Activated naive CD8-positive, alpha-beta T cell treated with anti-CD3 and anti-CD28 coated beads, Interleukin-2, amount 50 U/mL, for 16 hours (primary cell): ENCODE measurements around the gene FAM168A.

Experiments used
- DNase-seq: peaks from one replicate; pipeline ENCODE4 v3.0.0-alpha.2; 2020; ENCODE audit warnings: low read depth, low spot score

The FAM168A gene, protein sequence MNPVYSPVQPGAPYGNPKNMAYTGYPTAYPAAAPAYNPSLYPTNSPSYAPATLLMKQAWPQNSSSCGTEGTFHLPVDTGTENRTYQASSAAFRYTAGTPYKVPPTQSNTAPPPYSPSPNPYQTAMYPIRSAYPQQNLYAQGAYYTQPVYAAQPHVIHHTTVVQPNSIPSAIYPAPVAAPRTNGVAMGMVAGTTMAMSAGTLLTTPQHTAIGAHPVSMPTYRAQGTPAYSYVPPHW

DNA sequence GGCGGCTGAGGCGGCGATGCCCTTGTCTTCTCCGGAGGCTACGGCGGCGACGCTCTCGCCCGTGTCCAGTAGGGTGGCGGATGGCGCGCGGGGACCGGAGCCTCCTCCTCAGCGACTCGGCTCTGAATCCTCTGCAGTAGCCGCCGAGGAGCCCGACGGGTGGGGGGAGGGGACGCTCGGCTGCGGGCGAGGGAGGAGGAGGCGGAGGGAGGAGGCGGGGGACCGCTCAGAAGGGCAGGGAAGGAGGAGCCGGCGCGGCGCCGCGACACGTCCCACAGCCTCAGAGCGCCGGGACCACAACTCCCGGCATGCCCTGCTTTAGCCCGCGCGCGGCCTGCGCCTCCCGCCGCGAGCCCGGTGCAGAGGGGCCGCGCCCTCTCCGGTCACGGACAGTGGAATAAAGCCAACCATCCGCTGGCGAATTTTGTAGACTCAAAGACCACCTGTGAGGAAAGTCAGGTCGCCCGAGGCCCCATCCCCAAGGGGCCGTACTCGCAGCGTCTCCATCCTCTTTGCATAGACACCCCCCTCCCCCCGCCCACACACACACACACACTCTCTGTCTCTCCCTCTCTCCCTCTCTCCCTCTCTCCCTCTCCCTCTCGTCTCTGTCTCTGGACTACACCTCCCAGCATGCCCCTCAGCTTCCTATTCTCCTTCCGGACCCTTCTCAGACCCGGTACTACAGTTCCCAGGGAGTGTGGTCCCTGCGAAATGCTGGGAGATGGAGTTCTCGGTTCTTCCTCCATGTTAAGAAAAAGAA, at the start of gene FAM168A:
FAM168A (minus strand) TSS at position 157 of the 763 bp plus-strand sequence. CDS start 129,638 bp downstream, outside the sequence.
- DNase-seq: peak; percentile 86

DNA sequence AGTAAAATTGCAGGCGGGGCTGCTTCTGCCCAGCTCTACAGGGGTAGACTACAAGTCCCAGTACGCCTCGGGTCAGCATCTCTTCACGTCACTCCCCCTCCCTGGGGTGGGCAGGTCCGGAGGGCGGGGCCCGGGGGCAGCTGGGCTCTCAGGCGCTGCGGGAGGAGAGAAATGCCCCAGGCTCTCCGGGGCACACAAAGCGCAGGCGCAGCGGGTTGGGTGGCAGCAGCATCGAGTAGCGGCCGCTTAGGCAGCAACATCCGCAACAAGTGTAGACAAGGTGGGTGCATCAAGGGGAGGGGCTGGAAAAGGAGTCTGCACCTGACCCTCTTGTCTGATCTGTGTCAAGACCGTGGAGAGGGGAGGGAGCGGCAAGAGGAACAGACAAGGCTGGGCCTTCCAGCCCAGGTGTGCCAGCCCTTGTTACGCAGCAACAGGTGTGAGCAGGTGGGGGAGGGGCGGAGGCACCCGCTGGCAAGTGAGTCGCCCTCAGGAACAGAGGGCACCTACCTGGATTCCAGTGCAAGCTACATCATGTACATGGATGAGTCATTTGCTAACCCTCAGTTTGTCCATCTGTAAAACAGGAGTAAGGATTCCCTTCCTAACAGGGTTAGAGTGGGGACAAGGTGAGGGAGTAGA, 49.7 kb upstream of the FAM168A start:
- DNase-seq: peak; percentile 93

DNA sequence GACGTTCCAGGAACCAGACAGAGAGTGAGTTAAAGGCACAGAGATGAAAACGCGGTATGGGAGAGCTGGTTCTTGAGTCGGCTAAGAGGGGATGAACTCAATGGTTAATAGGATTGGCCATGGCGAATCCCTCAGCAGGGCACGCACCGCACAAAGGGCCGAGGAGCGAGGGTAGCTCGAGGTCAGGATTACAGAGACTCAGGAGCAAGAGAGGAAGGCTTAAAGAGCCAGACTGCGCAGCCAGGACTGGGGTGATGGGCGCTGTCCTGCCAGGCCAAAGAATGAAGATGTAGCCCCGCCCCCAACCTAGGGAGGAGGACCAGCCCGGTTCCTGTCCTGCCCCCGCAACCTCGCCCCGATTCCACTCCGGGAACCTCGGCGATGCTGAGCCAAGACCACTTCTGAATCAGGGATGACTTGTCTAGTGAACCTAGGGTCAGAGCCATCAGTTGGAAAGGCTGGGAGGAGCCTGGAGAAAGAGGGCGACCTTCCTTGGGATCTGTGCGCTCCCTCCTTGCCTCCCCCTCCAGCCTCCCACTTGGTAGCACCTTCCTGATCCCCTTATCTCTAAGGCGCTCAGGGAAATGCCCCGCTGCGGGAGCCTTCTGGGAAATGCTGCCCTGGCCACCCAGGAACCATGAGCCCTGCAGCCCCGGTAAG, 48.2 kb upstream of the FAM168A start, which contains the start of gene PLEKHB1:
PLEKHB1 (plus strand) TSS at position 610 of the 660 bp plus-strand sequence; CDS start at position 638, 28 bp downstream.
- no peak for DNase-seq

DNA sequence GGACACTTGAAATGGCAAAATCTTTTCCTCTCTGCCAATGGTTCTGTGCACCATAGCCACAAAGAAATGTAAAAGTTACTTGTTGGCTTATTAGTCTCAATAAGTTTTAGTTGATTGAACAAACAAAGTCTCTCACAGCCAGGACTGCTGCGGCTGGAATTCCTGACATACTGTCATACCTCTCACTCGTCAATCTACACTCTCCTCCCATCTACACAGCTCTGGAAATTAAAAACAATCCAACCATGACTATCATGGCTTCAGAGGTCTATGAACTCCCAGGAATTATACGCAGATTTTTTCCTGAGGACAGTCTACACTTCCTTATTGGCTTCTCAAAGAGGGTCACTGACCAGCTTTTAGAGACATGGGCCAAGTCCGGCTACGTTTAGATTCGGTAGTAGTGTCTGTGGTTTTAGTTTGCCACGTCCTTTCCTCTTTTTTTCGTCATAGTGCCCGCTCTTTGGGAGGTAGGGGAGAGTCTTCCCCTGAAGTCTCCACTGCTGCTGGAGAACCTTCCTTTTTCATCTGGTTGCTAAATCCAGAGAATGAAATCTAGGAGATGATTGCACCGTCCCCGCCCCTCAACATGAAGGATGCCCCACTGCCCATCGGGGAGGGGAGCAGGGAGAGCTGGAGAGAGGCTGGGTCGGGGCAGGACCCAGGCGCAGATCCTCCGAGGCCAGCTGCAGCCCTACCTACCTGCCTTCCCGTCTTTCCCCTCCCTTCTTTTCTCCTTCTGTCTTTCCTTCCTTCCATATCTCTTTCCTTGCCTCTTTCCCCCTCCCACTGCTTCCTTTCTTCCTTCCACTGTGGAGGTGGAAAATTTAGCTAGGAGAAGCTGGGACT, 47.4 kb upstream of the FAM168A start:
- DNase-seq: no peak

DNA sequence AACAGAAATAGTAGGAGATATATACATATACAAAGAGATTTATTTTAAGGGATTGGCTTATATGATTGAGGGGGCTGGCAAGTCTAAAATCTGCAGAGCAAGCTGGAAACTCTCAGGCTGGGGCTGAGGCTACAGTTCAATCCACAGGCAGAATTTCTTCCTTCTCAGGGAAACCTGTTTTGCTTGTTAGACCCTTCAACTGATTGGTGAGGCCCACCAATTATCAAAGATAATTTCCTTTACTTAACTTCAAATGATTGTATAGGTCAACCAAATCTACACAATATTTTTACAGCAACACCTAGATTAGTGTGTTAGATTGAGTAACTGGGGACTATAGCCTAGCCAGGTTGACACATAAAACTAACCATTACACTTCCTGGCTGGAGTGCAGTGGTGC, 43.8 kb upstream of the FAM168A start:
- DNase-seq: no peak

DNA sequence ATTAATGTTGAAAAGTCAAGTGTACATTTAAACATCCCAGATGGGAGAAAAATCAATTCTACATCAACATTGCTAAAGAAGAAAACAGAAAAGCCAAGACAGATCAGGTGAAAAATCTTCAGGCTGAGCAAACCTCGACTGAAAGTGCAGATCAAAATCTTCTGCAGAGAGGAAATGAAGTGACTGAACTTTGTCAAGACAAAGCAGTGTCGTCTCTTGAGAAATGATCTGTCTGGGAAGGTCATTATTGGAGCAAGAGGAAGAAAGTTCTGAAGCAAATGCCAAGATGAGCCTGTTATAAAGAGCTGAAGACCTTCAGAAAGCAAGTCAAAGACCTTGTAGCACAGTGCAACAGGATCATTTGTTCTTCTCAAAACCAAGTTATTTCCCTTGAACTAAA, 42.7 kb upstream of the FAM168A start:
- no peak for DNase-seq

DNA sequence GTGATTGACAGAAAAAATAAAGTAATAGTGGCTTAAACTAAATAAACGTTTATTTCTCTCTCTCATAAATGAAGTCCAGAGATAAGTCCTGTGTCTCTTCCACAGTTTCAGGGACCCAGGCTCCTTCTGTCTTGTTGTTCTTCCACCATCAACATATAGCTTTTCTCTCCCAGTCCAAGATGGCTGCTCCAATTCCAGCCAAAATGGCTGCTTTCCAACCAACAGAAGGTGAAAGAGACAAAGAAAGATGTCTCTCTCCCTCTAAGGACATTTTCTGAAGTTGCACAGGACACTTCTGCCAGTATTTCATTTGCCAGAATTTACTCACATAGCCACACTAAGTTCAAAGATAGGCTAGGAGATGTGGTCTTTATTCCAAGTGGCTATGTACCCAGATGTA, 39.1 kb upstream of the FAM168A start:
- no peak for DNase-seq

DNA sequence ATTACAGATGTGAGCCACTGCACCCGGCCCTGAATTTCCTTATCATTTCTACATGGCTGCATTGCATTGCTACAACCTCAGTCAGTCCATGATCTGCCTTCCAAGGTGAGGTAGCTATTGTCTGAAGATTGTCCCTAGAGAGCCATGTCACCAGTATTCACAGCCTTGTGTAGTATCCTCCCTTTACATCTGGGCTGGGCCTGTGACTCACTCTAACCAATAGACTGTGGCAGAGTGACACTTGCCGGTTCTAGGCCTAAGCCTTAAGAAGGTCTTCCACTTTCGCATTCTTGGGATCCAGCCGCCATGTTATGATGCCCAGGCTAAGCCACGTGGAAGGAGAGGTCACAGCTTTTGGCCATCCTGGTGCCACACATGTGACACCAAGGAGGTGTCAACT, 38.3 kb upstream of the FAM168A start:
- no peak for DNase-seq

DNA sequence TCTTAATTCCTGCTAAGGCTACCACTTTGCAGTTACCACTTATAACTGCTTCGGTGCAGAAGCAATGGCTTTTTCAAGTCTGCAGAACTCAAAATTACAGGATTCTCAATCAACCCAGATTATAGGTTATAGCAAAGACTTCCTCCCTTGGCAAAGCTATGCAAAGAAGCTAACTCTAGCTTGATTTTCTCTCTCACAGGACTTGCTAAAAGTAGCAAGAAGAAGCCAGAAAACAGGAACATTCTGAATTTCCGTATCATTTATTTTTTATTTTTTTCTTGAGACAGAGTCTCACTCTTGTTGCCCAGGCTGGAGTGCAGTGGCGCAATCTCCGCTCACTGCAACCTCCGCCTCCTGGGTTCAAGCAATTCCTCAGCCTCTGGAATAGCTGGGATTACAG, 37.8 kb upstream of the FAM168A start:
- DNase-seq: no peak

DNA sequence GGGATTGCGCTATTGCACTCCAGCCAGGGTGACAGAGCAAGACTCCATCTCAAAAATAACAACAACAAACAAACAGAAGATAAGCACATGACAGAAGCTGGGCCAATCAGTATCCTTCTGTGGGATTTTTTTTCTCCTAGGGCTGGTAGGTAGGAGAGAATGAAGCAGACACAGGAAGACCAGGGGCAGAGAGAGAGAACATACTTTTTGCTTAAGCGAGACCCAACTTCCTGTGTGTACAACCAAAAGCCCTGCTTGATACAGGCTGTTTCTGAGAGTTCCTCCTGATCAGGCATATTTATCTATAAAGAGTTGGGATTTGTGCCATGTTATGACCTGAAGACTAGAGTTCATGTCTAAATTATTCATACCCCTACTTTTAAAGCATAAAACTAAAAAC, 36.1 kb upstream of the FAM168A start:
- DNase-seq: no peak

DNA sequence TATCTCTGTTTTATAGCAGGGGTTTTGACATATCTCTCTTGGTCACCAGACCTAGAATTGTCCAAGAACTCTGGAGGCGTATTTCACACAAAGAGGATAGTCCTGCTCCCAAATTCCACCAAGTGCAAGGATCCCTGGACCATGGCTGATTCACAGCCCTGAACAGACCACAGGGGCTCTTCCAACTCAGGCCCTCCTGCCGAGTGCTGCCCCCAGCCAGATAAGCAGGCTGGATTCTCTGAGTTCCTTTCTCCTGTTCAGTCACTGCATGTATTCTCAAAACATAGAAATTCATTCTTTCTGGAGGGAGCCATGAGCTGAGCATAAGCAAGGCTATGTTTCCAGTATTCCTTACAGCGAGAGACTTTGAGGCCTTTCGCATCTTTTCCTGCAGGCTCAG, 35.1 kb upstream of the FAM168A start:
- DNase-seq: no peak

DNA sequence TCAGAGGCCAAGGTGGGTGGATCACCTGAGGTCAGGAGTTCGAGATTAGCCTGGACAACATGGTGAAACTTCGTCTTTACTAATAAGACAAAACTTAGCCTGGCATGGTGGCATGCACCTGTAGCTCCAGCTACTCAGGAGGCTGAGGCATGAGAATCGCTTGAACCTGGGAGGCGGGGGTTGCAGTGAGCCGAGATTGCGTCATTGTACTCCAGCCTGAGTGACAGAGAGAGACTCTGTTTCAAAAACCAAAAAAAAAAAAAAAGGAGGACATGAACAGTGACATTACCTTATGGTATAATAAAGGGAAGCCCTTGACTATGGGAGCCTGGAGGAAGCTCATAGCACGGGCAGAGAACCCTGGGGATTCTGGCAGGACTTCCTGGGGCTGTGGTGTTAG, 32.0 kb upstream of the FAM168A start:
- no peak for DNase-seq

DNA sequence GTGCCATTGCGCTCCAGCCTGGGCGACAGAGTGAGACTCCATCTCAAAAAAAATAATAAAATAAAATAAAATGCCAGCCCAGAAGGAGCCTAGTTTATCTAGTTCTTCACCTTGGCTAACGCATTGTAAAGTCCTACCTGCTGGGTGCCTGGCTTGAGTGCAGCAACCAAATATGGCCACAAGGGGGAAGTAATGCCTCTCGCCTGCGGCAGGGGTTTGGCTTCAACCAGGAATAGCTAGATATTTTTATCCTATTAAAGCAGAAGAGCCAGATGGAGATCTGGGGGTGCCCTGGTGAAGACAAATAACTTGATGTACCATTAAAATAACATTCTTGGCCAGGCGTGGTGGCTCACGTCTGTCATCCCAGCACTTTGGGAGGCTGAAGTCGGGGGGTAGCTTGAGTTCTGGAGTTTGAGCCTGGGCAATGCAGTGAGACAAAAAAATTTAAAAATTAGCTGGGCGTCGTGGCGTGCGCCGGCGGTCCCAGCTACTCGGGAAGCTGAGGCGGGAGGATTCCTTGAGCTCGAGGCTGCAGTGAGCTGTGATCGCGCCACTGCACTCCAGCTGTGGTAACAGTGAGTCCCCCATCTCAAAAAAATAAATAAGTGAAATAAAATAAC, 27.9 kb upstream of the FAM168A start:
- peak; percentile 44 for DNase-seq

DNA sequence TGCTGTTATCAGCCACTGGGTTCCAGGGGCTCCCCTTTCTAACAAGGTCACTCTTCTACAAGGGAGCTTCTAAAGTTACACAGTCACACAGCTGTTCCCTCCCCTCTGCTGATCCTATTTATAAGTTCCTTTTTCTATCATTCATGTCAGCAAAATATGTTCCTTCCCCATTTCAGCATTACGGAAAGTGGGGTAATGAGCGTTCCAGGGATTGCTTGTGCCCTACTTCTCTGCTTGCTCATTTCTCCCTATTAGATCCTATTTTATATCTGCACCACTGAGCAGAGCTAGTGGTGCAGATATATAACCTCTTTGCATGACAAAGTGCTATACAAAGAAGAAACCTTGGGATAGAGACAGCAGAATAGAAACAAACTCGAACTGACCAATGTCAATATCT, 25.8 kb upstream of the FAM168A start:
- no peak for DNase-seq

DNA sequence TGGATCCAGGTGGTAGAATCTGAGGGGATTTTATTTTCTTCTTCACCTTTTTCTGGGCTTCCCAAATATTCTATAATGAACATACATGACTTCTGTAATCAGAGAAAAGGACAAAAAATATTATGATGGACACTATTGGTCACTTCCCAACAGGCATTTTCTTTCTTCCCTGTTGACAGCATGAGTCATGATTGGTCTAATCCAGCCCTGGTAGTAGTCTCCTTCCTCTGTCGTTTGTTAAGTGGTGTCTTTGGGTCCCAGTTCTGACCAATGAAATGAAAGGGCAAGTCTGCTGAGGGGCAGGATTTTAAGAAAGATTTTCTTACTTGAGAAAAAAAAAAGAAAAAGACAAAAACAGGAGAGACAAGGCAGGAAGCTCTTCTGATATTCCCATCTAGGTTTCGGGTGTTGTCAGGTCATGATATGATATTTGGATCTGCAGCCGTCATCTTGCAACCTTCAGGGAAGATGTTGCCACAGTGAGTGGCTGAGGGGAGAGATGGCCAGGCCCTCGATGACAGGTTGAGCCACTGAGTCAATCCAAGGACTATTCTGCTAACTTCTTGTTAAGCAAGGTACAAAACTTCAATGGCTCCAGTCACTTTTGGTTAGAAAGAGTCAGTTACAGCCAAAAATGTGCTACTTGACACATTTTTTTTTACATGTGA, 25.1 kb upstream of the FAM168A start:
- no peak for DNase-seq

DNA sequence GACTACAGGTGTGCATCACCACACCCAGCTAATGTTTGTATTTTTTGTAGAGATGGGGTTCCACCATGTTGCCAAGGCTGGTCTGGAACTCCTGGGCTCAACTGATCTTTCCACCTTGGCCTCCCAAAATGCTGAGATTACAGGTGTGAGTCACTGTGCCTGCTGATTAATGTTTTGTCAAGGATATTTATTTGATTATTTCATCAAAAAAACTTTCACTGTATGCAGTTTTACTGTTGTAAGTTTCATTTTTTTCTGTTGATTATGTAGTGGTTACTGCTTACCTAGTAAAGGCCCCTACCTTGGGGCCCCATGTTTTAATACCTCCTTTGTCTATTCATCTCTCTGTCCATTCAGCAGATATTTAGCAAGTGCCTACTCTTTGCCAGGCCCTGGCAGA, 16.7 kb upstream of the FAM168A start:
- DNase-seq: no peak

DNA sequence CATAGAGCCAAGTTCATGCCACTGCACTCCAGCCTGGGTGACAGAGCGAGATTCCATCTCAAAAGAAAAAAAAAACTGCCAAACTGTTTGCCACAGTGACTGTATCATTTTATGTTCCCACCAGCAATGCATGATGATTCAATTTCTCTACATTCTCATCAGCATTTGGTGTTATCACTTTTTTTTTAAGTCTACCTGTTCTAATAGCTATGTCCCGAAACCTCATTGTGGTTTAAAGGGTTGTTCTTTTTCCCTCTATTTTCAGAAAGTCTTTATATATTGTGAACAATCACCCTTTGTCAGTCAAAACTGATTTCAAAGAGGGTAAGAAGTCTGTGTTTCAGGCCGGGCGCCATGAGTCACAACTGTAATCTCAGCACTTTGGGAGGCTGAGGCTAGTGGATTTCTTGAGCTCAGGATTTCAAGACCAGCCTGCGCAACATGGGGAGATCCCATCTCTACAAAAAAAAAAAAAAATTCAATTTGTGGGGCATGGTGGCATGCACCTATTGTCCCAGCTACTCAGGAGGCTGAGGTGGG, 14.8 kb upstream of the FAM168A start:
- DNase-seq: no peak

DNA sequence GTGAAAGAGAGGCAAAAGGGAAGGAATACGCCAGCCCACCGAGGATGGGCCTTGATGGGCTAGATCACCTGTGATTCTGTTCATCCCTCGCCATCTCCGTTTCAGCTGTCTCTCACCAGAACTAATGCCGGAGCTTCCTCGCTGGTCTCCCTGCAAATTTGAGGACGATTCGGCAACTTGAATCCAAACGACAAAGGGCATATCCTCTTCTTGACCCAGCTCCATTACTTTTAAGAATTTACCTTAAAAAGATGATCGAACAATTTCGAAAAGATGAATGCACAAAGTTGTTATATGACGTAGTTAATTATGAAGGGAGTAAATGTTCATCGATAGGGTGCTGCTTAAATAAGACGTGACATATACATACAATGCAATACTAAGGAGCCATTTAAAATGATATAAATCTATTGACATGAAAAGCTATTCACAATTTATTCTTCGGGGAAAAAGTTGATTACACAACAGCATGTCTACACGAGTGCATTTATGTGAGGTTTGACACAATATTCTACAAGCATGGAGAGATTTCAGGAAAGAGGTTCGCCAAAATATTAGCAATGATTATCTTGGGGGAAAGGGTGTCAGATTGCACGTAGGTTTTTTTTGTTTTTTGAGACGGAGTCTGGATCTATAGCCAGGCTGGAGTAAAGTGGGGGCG, 937 bp upstream of the FAM168A start:
- no peak for DNase-seq

DNA sequence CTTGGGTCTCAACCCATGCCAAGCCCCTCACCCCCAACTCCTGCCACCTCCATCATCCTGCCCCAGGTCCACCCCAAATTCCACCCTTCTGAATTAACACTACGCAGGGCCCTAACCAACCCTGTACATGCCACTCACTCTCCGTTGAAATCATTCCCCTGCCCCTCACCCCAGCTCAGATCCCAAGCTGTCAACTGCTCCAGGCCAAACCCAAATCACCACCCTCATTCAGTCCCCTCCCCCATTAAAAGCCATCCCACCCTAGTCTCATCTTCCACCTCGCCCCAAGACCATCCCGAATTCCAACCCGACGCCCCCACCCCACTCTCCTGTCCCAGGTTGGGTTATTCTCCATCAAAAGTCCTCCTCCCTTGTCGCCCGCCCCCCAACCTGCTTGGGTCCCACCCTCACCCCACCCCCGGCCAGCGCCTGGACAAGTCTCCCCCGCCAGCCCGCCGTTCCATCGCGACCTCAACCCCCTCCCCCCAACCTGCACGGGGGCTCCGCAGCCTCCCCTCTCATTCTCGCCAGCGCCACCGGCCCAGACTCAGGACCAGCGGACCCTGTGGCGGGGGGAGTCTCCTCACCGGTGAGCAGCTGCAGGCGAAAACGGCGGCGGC, 466 bp downstream of the FAM168A start:
- DNase-seq: no peak
